Hepatic stellate cell (primary cell): ENCODE data around the gene PARD6A.

ENCODE experiments used
- DNase-seq: peaks from one replicate; pipeline ENCODE4 v3.0.0; 2011; ENCODE audit warnings: low spot score

The PARD6A gene

GRCh38 chr16:67654403-67654911, 6.3 kb upstream of the PARD6A start:
- DNase-seq: no peak

GRCh38 chr16:67655363-67655762, 5.4 kb upstream of the PARD6A start:
- DNase-seq: no peak

GRCh38 chr16:67656344-67657016, 4.3 kb upstream of the PARD6A start:
- no peak for DNase-seq

GRCh38 chr16:67657017-67657608, 3.6 kb upstream of the PARD6A start:
- no peak for DNase-seq

- DNase-seq: no peak
Measured at GRCh38 chr16:67657751-67658518, 2.8 kb upstream of the PARD6A start.

- DNase-seq: no peak
Measured at GRCh38 chr16:67658849-67659674, 1.7 kb upstream of the PARD6A start.

- peak; percentile 99 for DNase-seq
Measured at GRCh38 chr16:67659675-67660563, 841 bp upstream of the PARD6A start, which contains the start of gene ACD. ACD (minus strand) TSS chr16:67660260; CDS start chr16:67660220, 40 bp downstream.

- DNase-seq: peak; percentile 64
Measured at GRCh38 chr16:67661101-67661761, 471 bp downstream of the PARD6A start.

GRCh38 chr16:67661886-67662652, 1.3 kb downstream of the PARD6A start:
- no peak for DNase-seq

- no peak for DNase-seq
Measured at GRCh38 chr16:67662653-67663010, 1.9 kb downstream of the PARD6A start.

GRCh38 chr16:67663151-67663876, 2.6 kb downstream of the PARD6A start:
- DNase-seq: no peak

GRCh38 chr16:67663877-67664222, 3.1 kb downstream of the PARD6A start:
- no peak for DNase-seq

- no peak for DNase-seq
Measured at GRCh38 chr16:67664258-67664657, 3.5 kb downstream of the PARD6A start.

GRCh38 chr16:67664871-67665270, 4.1 kb downstream of the PARD6A start:
- DNase-seq: no peak

- no peak for DNase-seq
Measured at GRCh38 chr16:67665598-67665997, 4.8 kb downstream of the PARD6A start.

GRCh38 chr16:67666032-67666551, 5.3 kb downstream of the PARD6A start:
- DNase-seq: no peak

GRCh38 chr16:67666559-67667452, 6.0 kb downstream of the PARD6A start, which contains the start of the genes C16orf86 and ENKD1:
C16orf86 (plus strand) TSS chr16:67666814; CDS start chr16:67666971, 157 bp downstream.
ENKD1 (minus strand) TSS chr16:67666750; CDS start chr16:67666442, 308 bp downstream.
- DNase-seq: peak; percentile 94

- no peak for DNase-seq
Measured at GRCh38 chr16:67667453-67667816, 6.7 kb downstream of the PARD6A start.
